ENCODE data around the gene FAM83D.
"Not testable (repeated sequence)": the region's sequence is repeated elsewhere in the genome, so short reads cannot be mapped to it uniquely, and the experiment has no call there.

Gene FAM83D

GRCh38 chr20:38937000-38937399, 10.8 kb downstream of the FAM83D start:
- DNase-seq, result no peak

GRCh38 chr20:38937978-38938473, 11.8 kb downstream of the FAM83D start:
- DNase-seq, result no peak

- no peak for DNase-seq
Observed at GRCh38 chr20:38939686-38940085, 13.5 kb downstream of the FAM83D start.

- no peak for DNase-seq
Observed at GRCh38 chr20:38940644-38941043, 14.4 kb downstream of the FAM83D start.

GRCh38 chr20:38941726-38942389, 15.6 kb downstream of the FAM83D start:
- DNase-seq, result no peak

GRCh38 chr20:38945012-38945411, 18.8 kb downstream of the FAM83D start:
- no peak for DNase-seq

GRCh38 chr20:38946836-38947235, 20.6 kb downstream of the FAM83D start:
- no peak for DNase-seq

GRCh38 chr20:38947931-38948362, 21.7 kb downstream of the FAM83D start:
- DNase-seq, result no peak

GRCh38 chr20:38950254-38950653, 24.0 kb downstream of the FAM83D start:
- DNase-seq, result no peak

GRCh38 chr20:38951611-38952010, 25.4 kb downstream of the FAM83D start:
- DNase-seq, result no peak

- no peak for DNase-seq
Observed at GRCh38 chr20:38952153-38952552, 25.9 kb downstream of the FAM83D start.

GRCh38 chr20:38953630-38954340, 27.6 kb downstream of the FAM83D start:
- DNase-seq, result no peak

- no peak for DNase-seq
Observed at GRCh38 chr20:38957235-38957876, 31.1 kb downstream of the FAM83D start.

GRCh38 chr20:38957915-38958485, 31.8 kb downstream of the FAM83D start:
- DNase-seq, result no peak

GRCh38 chr20:38960187-38960687, 34.0 kb downstream of the FAM83D start:
- not testable (repeated sequence) for DNase-seq

- no peak for DNase-seq
Observed at GRCh38 chr20:38961530-38962043, 35.4 kb downstream of the FAM83D start.

GRCh38 chr20:38962044-38962927, 36.1 kb downstream of the FAM83D start, which contains the start of gene DHX35:
Gene DHX35, plus strand, starts transcription at chr20:38962344. Its CDS starts 24 bp downstream, at chr20:38962368.
- peak; percentile 98 for DNase-seq

- DNase-seq, result no peak
Observed at GRCh38 chr20:38962928-38963401, 36.7 kb downstream of the FAM83D start.

- no peak for DNase-seq
Observed at GRCh38 chr20:38963745-38964144, 37.5 kb downstream of the FAM83D start.

- no peak for DNase-seq
Observed at GRCh38 chr20:38965264-38965663, 39.0 kb downstream of the FAM83D start.

- no peak for DNase-seq
Observed at GRCh38 chr20:38968090-38968489, 41.9 kb downstream of the FAM83D start.

GRCh38 chr20:38969708-38970107, 43.5 kb downstream of the FAM83D start:
- no peak for DNase-seq

All from NCI-H2227 treated with DMSO at 0.1 percent for 48 hours (cell line).